ENCODE data around the gene NPRL2.

Gene NPRL2

GRCh38 chr3:50319894-50320625, 30.5 kb downstream of the NPRL2 start:
- no peak for TF ChIP-seq CTCF (IDR thresholded peaks at IDR 0.05; ENCODE audit: insufficient read depth, low read depth, low read length, missing control alignments)
- no peak for DNase-seq (ENCODE audit: low read depth)
- H3K4me3 ChIP-seq (ENCODE audit: low read depth, low read length) = peak overlapping the region; percentile 81

GRCh38 chr3:50319181-50319893, 31.2 kb downstream of the NPRL2 start:
- no peak for TF ChIP-seq CTCF (IDR thresholded peaks at IDR 0.05; ENCODE audit: insufficient read depth, low read depth, low read length, missing control alignments)
- no peak overlapping the region for H3K4me3 ChIP-seq (ENCODE audit: low read depth, low read length)
- DNase-seq (ENCODE audit: low read depth) = no peak

- no peak for DNase-seq (ENCODE audit: low read depth)
- no peak for TF ChIP-seq CTCF (IDR thresholded peaks at IDR 0.05; ENCODE audit: insufficient read depth, low read depth, low read length, missing control alignments)
These were observed 32.0 kb downstream of the NPRL2 start for GRCh38 chr3:50318615-50319014.

GRCh38 chr3:50318163-50318562, 32.4 kb downstream of the NPRL2 start:
- TF ChIP-seq CTCF (IDR thresholded peaks at IDR 0.05; ENCODE audit: insufficient read depth, low read depth, low read length, missing control alignments) = no peak
- DNase-seq (ENCODE audit: low read depth) = no peak
- no peak overlapping the region for H3K4me3 ChIP-seq (ENCODE audit: low read depth, low read length)

More at GRCh38 chr3:50318615-50319014, 32.0 kb downstream of the NPRL2 start:
- H3K4me3 ChIP-seq (ENCODE audit: low read depth, low read length) = no peak overlapping the region

- H3K4me3 ChIP-seq (ENCODE audit: low read depth, low read length) = no peak overlapping the region
- DNase-seq (ENCODE audit: low read depth) = no peak
- no peak for TF ChIP-seq CTCF (IDR thresholded peaks at IDR 0.05; ENCODE audit: insufficient read depth, low read depth, low read length, missing control alignments)
These were observed 33.3 kb downstream of the NPRL2 start for GRCh38 chr3:50317300-50317699.

- H3K4me3 ChIP-seq (ENCODE audit: low read depth, low read length) = no peak overlapping the region
- DNase-seq (ENCODE audit: low read depth) = peak; percentile 60
- TF ChIP-seq CTCF (IDR thresholded peaks at IDR 0.05; ENCODE audit: insufficient read depth, low read depth, low read length, missing control alignments) = no peak
These were observed 33.8 kb downstream of the NPRL2 start for GRCh38 chr3:50316657-50317242.
